H1 (cell line): ENCODE data around the gene AGPAT2. TPM values are rescaled to one million over a fixed set of nuclear protein-coding genes. Genes with fewer than 3 reads are reported as not detected.

Source experiments
- CTCF ChIA-PET: fragments of 300-600 bp; sonication (Branson Sonifier 250); formaldehyde crosslinking; loops from one replicate; lab custom pipeline; 2021; ENCODE audit not compliant: partially characterized antibody; lab: Charles Lee
- POLR2A ChIA-PET: fragments of 300-600 bp; sonication (Branson Sonifier 250); formaldehyde crosslinking; loops from one replicate; lab custom pipeline; 2021; ENCODE audit warnings: inconsistent platforms; ENCODE audit not compliant: partially characterized antibody; lab: Charles Lee
- DNase-seq, 2 experiments: peaks; one replicate each; pipeline versions ENCODE4 v3.0.0 to v3.0.0-alpha.2; 2010 to 2022; ENCODE audit warnings: low spot score in 2 of 2, low read depth in 1 of 2, mixed read lengths in 1 of 2
- FAIRE-seq: peaks from 2 replicates; lab custom pipeline; 2011; peaks lifted over from hg19 to GRCh38; lab: Jason Lieb, UNC
- H2AFZ ChIP-seq: 2 replicates; pipeline ENCODE4 v1.8.1; 2012; ENCODE audit warnings: low read length, inconsistent platforms
- H2AK5ac ChIP-seq: 2 replicates; pipeline ENCODE4 v1.6.1; 2013; ENCODE audit warnings: low read depth, low read length
- H2BK120ac ChIP-seq: replicated peaks from 2 replicates; pipeline ENCODE3; 2013; ENCODE audit warnings: low read depth, low read length, inconsistent platforms
- H2BK12ac ChIP-seq: 2 replicates; pipeline ENCODE4 v1.6.1; 2013; ENCODE audit warnings: low read depth, low read length
- H2BK15ac ChIP-seq: 2 replicates; pipeline ENCODE4 v1.6.1; 2013; ENCODE audit warnings: low read length
- H2BK20ac ChIP-seq: 2 replicates; pipeline ENCODE4 v1.6.1; 2013; ENCODE audit warnings: low read length
- H2BK5ac ChIP-seq: 2 replicates; pipeline ENCODE4 v1.6.1; 2013; ENCODE audit warnings: low read depth, low read length
- H3K14ac ChIP-seq: 2 replicates; pipeline ENCODE4 v1.6.1; 2013; ENCODE audit warnings: inconsistent platforms; ENCODE audit not compliant: insufficient read length
- H3K18ac ChIP-seq: 2 replicates; pipeline ENCODE4 v1.6.1; 2013; ENCODE audit warnings: low read length; ENCODE audit errors: extremely low read depth
- H3K23ac ChIP-seq: 2 replicates; pipeline ENCODE4 v1.6.1; 2013; ENCODE audit warnings: inconsistent platforms; ENCODE audit not compliant: insufficient read length
- H3K23me2 ChIP-seq: 2 replicates; pipeline ENCODE4 v1.6.1; 2013; ENCODE audit warnings: low read depth, low read length
- H3K27ac ChIP-seq: 2 replicates; pipeline ENCODE4 v1.6.1; 2011; ENCODE audit warnings: low read depth, low read length, inconsistent platforms
- H3K27me3 ChIP-seq, 4 experiments: replicated peaks in 1 of 4; 1 replicate in 1 of 4; 2 replicates in 3 of 4; pipeline versions ENCODE4 v1.6.1 to v1.8.1; 2011 to 2013; ENCODE audit warnings: low read length in 3 of 4, mild to moderate bottlenecking in 3 of 4, inconsistent platforms in 2 of 4, mixed read lengths in 2 of 4, moderate library complexity in 1 of 4; ENCODE audit not compliant: control insufficient read depth in 3 of 4, insufficient read depth in 3 of 4; ENCODE audit errors: extremely low read depth in 1 of 4
- H3K36me3 ChIP-seq, 4 experiments: 2 replicates each; pipeline versions ENCODE4 v1.6.1 to v1.8.1; 2011 to 2013; ENCODE audit warnings: mild to moderate bottlenecking in 4 of 4, low read length in 3 of 4, moderate library complexity in 2 of 4, control low read depth in 1 of 4, inconsistent platforms in 1 of 4; ENCODE audit not compliant: insufficient read depth in 4 of 4, control insufficient read depth in 2 of 4
- H3K4ac ChIP-seq: replicated peaks from 2 replicates; pipeline ENCODE3; 2013; ENCODE audit warnings: low read length, low read depth, mixed read lengths, inconsistent platforms; ENCODE audit not compliant: insufficient read length
- H3K4me1 ChIP-seq, 4 experiments: replicated peaks in 1 of 4; 1 replicate in 1 of 4; 2 replicates in 3 of 4; pipeline versions ENCODE4 v1.6.1 to v1.8.1; 2011 to 2013; ENCODE audit warnings: low read length in 3 of 4, inconsistent platforms in 2 of 4, mixed read lengths in 1 of 4; ENCODE audit not compliant: insufficient read depth in 4 of 4, control insufficient read depth in 3 of 4
- H3K4me2 ChIP-seq, 2 experiments: 2 replicates each; pipeline versions ENCODE4 v1.6.1 to v1.8.1; 2011 to 2013; ENCODE audit warnings: low read depth in 2 of 2, low read length in 2 of 2, control low read depth in 1 of 2, inconsistent platforms in 1 of 2, mild to moderate bottlenecking in 1 of 2; ENCODE audit not compliant: insufficient read depth in 1 of 2
- H3K4me3 ChIP-seq, 4 experiments: fragments of 200-600, 300-600 bp in 1 of 4; sonication (generic), shearing (Covaris generic), sonication (Bioruptor Twin) in 1 of 4; 2 replicates each; pipeline versions ENCODE4 v1.5.1 to v1.8.1; 2011 to 2016; ENCODE audit warnings: low read length in 4 of 4, low read depth in 3 of 4, control low read depth in 2 of 4, inconsistent platforms in 2 of 4, mild to moderate bottlenecking in 2 of 4, mixed read lengths in 1 of 4, moderate library complexity in 1 of 4; ENCODE audit not compliant: insufficient read depth in 2 of 4; ENCODE audit errors: extremely low read depth in 1 of 4
- H3K56ac ChIP-seq: replicated peaks from 2 replicates; pipeline ENCODE3; 2013; ENCODE audit warnings: low read depth, mild to moderate bottlenecking, mixed read lengths, low read length, inconsistent platforms; ENCODE audit not compliant: insufficient read length
- H3K79me1 ChIP-seq: 2 replicates; pipeline ENCODE4 v1.6.1; 2013; ENCODE audit warnings: low read depth, low read length, control low read depth
- H3K79me2 ChIP-seq, 2 experiments: 2 replicates each; pipeline versions ENCODE4 v1.6.1 to v1.8.1; 2012 to 2013; ENCODE audit warnings: low read length in 2 of 2, mild to moderate bottlenecking in 2 of 2, inconsistent platforms in 1 of 2; ENCODE audit not compliant: insufficient read depth in 2 of 2, control insufficient read depth in 1 of 2
- H3K9ac ChIP-seq, 4 experiments: replicated peaks in 1 of 4; 1 replicate in 1 of 4; 2 replicates in 3 of 4; pipeline versions ENCODE4 v1.6.1 to v1.8.1; 2011 to 2013; ENCODE audit warnings: low read depth in 3 of 4, low read length in 3 of 4, control low read depth in 2 of 4, mild to moderate bottlenecking in 2 of 4, moderate library complexity in 2 of 4, inconsistent platforms in 1 of 4; ENCODE audit errors: extremely low read depth in 1 of 4
- H3K9me3 ChIP-seq, 2 experiments: 2 replicates each; pipeline versions ENCODE4 v1.6.1 to v1.8.1; 2012 to 2013; ENCODE audit warnings: mild to moderate bottlenecking in 2 of 2, moderate library complexity in 2 of 2, control low read depth in 1 of 2, inconsistent platforms in 1 of 2, low read depth in 1 of 2, low read length in 1 of 2, mixed read lengths in 1 of 2; ENCODE audit not compliant: insufficient read depth in 2 of 2
- H4K20me1 ChIP-seq, 2 experiments: replicated peaks in 1 of 2; 2 replicates each; pipeline versions ENCODE3 to v1.8.1; 2011 to 2013; ENCODE audit warnings: inconsistent platforms in 2 of 2, low read length in 2 of 2, mild to moderate bottlenecking in 1 of 2; ENCODE audit not compliant: insufficient read depth in 2 of 2, control insufficient read depth in 1 of 2
- H4K5ac ChIP-seq: 2 replicates; pipeline ENCODE4 v1.6.1; 2013; ENCODE audit warnings: low read length, low read depth, mixed read lengths, inconsistent platforms; ENCODE audit not compliant: insufficient read length
- H4K8ac ChIP-seq: 2 replicates; pipeline ENCODE4 v1.8.0; 2013; ENCODE audit warnings: mild to moderate bottlenecking, moderate library complexity, low read length, inconsistent platforms; ENCODE audit not compliant: insufficient read depth; ENCODE audit errors: extremely low read depth
- H4K91ac ChIP-seq: replicated peaks from 2 replicates; pipeline ENCODE3; 2013; ENCODE audit warnings: low read length, mixed read lengths, inconsistent platforms; ENCODE audit not compliant: insufficient read length
- POLR2AphosphoS5 ChIP-seq: IDR thresholded peaks from 2 replicates; pipeline ENCODE4 v1.6.1; 2011; ENCODE audit warnings: low read depth, low read length
- SUZ12 ChIP-seq: fragments of 200-600 bp; sonication (generic); IDR thresholded peaks from 2 replicates; pipeline ENCODE4 v1.6.1; 2012; ENCODE audit warnings: mild to moderate bottlenecking, inconsistent platforms, low read length, moderate library complexity, mixed read lengths
- whole genome bisulfite sequencing, 2 experiments: shearing (Covaris generic) in 1 of 2; methylation state at CpG; one replicate each; pipeline versions ENCODE4 v1.1.6 to v1.1.7; 2013 to 2015; ENCODE audit warnings: low lambda C conversion rate in 2 of 2, mixed read lengths in 2 of 2, inconsistent platforms in 1 of 2, low coverage in 1 of 2, missing lambda C conversion rate in 1 of 2; ENCODE audit not compliant: insufficient replicate concordance in 2 of 2, insufficient coverage in 1 of 2, insufficient read length in 1 of 2; ENCODE audit errors: extremely low coverage in 1 of 2, missing lambda C conversion rate in 1 of 2; 5-methylcytosine and 5-hydroxymethylcytosine counted together
- polyA plus RNA-seq, 7 experiments: library from polyadenylated mRNA; depleted of rRNA in 3 of 7; stranded (reverse) in 5 of 7; unstranded in 2 of 7; fragments of >200 nt in 5 of 7; fragments of 200-250 nt in 2 of 7; gene quantifications; 1 replicate in 5 of 7; 2 replicates in 1 of 7; 4 replicates in 1 of 7; pipeline versions ENCODE4 v1.2.1 to v1.2.3, GENCODE V29; 2011 to 2013; ENCODE audit warnings: missing spikeins in 2 of 7, mixed read lengths in 2 of 7
- total RNA-seq: library from RNA; stranded (reverse); fragmentation: NEBNext Ultra II Directional; extraction: Animal tissue kit (Norgen Biotek cat#: 25700); gene quantifications from 2 replicates; pipeline ENCODE4 v1.2.1, GENCODE V29; 2021

Gene AGPAT2
- total and polyA plus RNA-seq, 2 of the 8 experiments (the other 6 are each of a cell fraction or from before 2014, with no cell fraction given): 31.6 to 37.6 TPM

DNA sequence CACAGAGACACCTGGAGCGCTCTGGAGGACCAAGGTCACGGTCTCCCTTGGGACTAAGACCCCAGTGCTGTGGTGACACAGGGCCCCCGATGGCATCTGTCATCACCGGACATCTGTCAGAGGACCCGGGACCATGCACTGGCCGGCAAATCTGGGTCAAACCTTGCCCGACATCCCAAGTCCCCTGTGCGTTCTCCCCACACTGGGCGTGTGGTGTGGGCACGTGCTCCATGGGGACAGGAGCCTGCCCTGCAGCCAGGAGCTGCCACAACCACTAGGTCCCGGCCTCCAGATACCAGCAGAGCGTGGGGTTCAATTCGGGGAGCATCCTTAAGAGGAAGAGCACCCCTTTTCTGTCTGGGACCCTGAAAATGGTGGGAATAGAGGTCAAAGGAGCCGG, 3.5 kb downstream of the AGPAT2 start:
- Histone ChIP-seq H3K79me1 (peaks cover 6% of the 10 kb centered on the region), H4K20me1 (peaks cover 2 to 10% of the 10 kb centered on the region in 2 experiments), H4K5ac (no peak overlapping the region), H2BK5ac (no peak overlapping the region), H2BK120ac (no peak overlapping the region), H3K23ac (no peak overlapping the region), H3K4me3 (no peak overlapping the region), H4K91ac (no peak overlapping the region), H3K14ac (no peak overlapping the region), H3K4me2 (no peak overlapping the region), H3K9ac (no peak overlapping the region), H2BK15ac (no peak overlapping the region), H3K27me3 (peaks cover 0 to 11% (median 5%) of the 10 kb centered on the region in 4 experiments; a peak in 4 of 7 replicates), H3K4me1 (peaks cover 0 to 24% (median 11%) of the 10 kb centered on the region in 4 experiments; a peak in 4 of 7 replicates), H2BK20ac (no peak overlapping the region), H3K79me2 (no peaks in the 10 kb centered on the region), H3K56ac (no peak overlapping the region), H3K18ac (no peak overlapping the region), H4K8ac (no peak overlapping the region; the same call in 1 of the 2 replicates), H2AK5ac (no peak overlapping the region), H3K27ac (no peak overlapping the region), H3K4ac (no peak overlapping the region), H3K23me2 (peaks cover 13% of the 10 kb centered on the region; the same call in 1 of the 2 replicates), H3K36me3 (no peaks in the 10 kb centered on the region), H2BK12ac (0 out of 2 replicates have a peak overlapping the region, but pooled peaks have one; percentile 14), H2AFZ (no peak overlapping the region), H3K9me3 (no peaks in the 10 kb centered on the region)
- FAIRE-seq (no peak), DNase-seq (no peak)
- POLR2A ChIA-PET: interaction anchor here (1.2 to 3.1 kb wide), 2 partner anchors 8 to 11 kb away, joined by 3 to 15 read pairs; no protein-coding TSS in a partner anchor
- CTCF ChIA-PET: interaction anchor here (0.5 to 12.8 kb wide), 11 partner anchors 10 to 842 kb away, joined by 3 to 125 read pairs (median 4); no protein-coding TSS in a partner anchor
- TF ChIP-seq SUZ12: no peak
- no peak for TF ChIP-seq POLR2AphosphoS5
- 88% methylated on average over 14 of the region's 14 CpGs; no CpG with 5 or more reads in 1 of the 2 experiments for WGBS, 2 experiments
